PC-3 (cell line): ENCODE data around the gene VPS35. TPM values are rescaled to one million over a fixed set of nuclear protein-coding genes. Genes with fewer than 3 reads are reported as not detected.

ENCODE experiments used
- ATAC-seq: fragments of 200-7000 bp; cut with Tn5 transposase; 2 replicates; pipeline ENCODE4 v1.9.1; 2020; ENCODE audit warnings: mild to moderate bottlenecking, moderate library complexity
- Bru-seq: library from RNA; stranded (reverse); fragments of 400-500 nt; gene quantifications from one replicate; lab custom pipeline; 2021; lab: Mats Ljungman, UMichigan
- BruChase-seq, 2 experiments: library from RNA; stranded (reverse); fragments of 400-500 nt; gene quantifications; one replicate each; lab custom pipeline; 2021; lab: Mats Ljungman, UMichigan
- BruUV-seq: library from RNA; stranded (reverse); fragments of 400-500 nt; replicated peaks from 2 replicates; lab custom pipeline; 2021; lab: Mats Ljungman, UMichigan
- CTCF ChIA-PET: fragments of 300-600 bp; sonication (Branson Sonifier 250); formaldehyde crosslinking; loops from one replicate; lab custom pipeline; 2022; ENCODE audit warnings: antibody characterized with exemption; lab: Charles Lee
- POLR2A ChIA-PET: fragments of 300-600 bp; sonication (Branson Sonifier 250); formaldehyde crosslinking; loops from one replicate; lab custom pipeline; 2022; ENCODE audit warnings: antibody characterized with exemption; ENCODE audit not compliant: unreplicated experiment; lab: Charles Lee
- DNase-seq: peaks from one replicate; pipeline ENCODE4 v3.0.0-alpha.2; 2015
- H2AFZ ChIP-seq: fragments of 300-600 bp; sonication (generic); 2 replicates; pipeline ENCODE4 v1.6.0; 2016; ENCODE audit warnings: antibody characterized with exemption, low read length
- H3F3A ChIP-seq: fragments of 300-600 bp; sonication (generic); one replicate; pipeline ENCODE4 v1.6.0; 2017; ENCODE audit warnings: antibody characterized with exemption, low read length, control low read depth, mild to moderate bottlenecking; ENCODE audit not compliant: unreplicated experiment
- H3K27ac ChIP-seq: fragments of 300-600 bp; sonication (generic); 2 replicates; pipeline ENCODE4 v1.5.1; 2016; ENCODE audit warnings: mild to moderate bottlenecking, low read length
- H3K27me3 ChIP-seq: fragments of 300-600 bp; sonication (generic); 2 replicates; pipeline ENCODE4 v1.6.1; 2016; ENCODE audit warnings: low read length, mixed read lengths
- H3K36me3 ChIP-seq: fragments of 300-600 bp; sonication (generic); 2 replicates; pipeline ENCODE4 v1.6.1; 2016; ENCODE audit warnings: low read depth, mixed run types, low read length, mixed read lengths
- H3K4me1 ChIP-seq: fragments of 300-600 bp; sonication (generic); 2 replicates; pipeline ENCODE4 v1.5.1; 2016; ENCODE audit warnings: low read length; ENCODE audit not compliant: insufficient read depth
- H3K4me2 ChIP-seq: fragments of 300-600 bp; sonication (generic); 2 replicates; pipeline ENCODE4 v1.6.0; 2016; ENCODE audit warnings: low read length
- H3K4me3 ChIP-seq: fragments of 300-600 bp; sonication (generic); 2 replicates; pipeline ENCODE4 v1.5.1; 2016; ENCODE audit warnings: mild to moderate bottlenecking, low read length, mixed read lengths
- H3K79me2 ChIP-seq: fragments of 300-600 bp; sonication (generic); 2 replicates; pipeline ENCODE4 v1.6.1; 2017; ENCODE audit warnings: low read length, mixed read lengths
- H3K9ac ChIP-seq: fragments of 300-600 bp; sonication (generic); 2 replicates; pipeline ENCODE4 v1.6.0; 2016; ENCODE audit warnings: mild to moderate bottlenecking, low read length
- H3K9me2 ChIP-seq: fragments of 300-600 bp; sonication (generic); replicated peaks from 2 replicates; pipeline ENCODE4 v1.6.1; 2016; ENCODE audit warnings: mixed run types, low read length, mixed read lengths
- H3K9me3 ChIP-seq: fragments of 300-600 bp; sonication (generic); 2 replicates; pipeline ENCODE4 v1.6.1; 2016; ENCODE audit warnings: low read length, mixed read lengths
- H4K20me1 ChIP-seq: fragments of 300-600 bp; sonication (generic); 2 replicates; pipeline ENCODE4 v1.6.1; 2016; ENCODE audit warnings: low read length, mixed read lengths
- EZH2 ChIP-seq: fragments of 300-600 bp; sonication (generic); IDR thresholded peaks from one replicate; pipeline ENCODE4 v1.6.1; 2017; ENCODE audit warnings: antibody characterized with exemption, mild to moderate bottlenecking, low read length; ENCODE audit not compliant: unreplicated experiment
- EZH2phosphoT487 ChIP-seq: fragments of 300-600 bp; sonication (generic); IDR thresholded peaks from 2 replicates; pipeline ENCODE4 v1.6.1; 2018; ENCODE audit warnings: mild to moderate bottlenecking, antibody characterized with exemption, low read length, borderline replicate concordance
- intact Hi-C: fragments of 100-400 bp; cut with micrococcal nuclease; formaldehyde crosslinking; loops from 2 replicates; pipeline ENCODE4 v1.9.0; 2023
- long read RNA-seq: library from polyadenylated mRNA; unstranded; transcript quantifications from one replicate; pipeline ENCODE4 v2.0.0, GENCODE V29; 2021; ENCODE audit not compliant: unreplicated experiment
- total RNA-seq: library from RNA; depleted of rRNA; stranded (reverse); fragments of >200 nt; gene quantifications from 2 replicates; pipeline ENCODE4 v1.2.3, GENCODE V29; 2014; rRNA removed
- TF ChIP-seq, protein P1 (sequence below): fragments of 300-600 bp; sonication (generic); conservative IDR thresholded peaks from 2 replicates; pipeline ENCODE4 v1.5.1; 2017; ENCODE audit warnings: antibody characterized with exemption, low read depth, mild to moderate bottlenecking, low read length

VPS35 gene
- 35.9 and 39.3 TPM in 2 replicates for total RNA-seq
- Bru-seq, nascent RNA, result percentile 76 among the genes with signal in this experiment
- percentile 89 among the genes with signal in this experiment for BruChase-seq, experiment 1, labeled RNA remaining after a 6-hour chase
- BruChase-seq, experiment 2, labeled RNA remaining after a 2-hour chase, result percentile 84 among the genes with signal in this experiment
- long read RNA-seq, full-length matches to known transcripts, result 226 of 305 reads
- long read RNA-seq, partial matches to known transcripts, result 49 of 305 reads
- long read RNA-seq, other reads (novel, unspliced or antisense), result 30 of 305 reads

GRCh38 chr16:46688654-46689364, at the start of gene VPS35:
Gene VPS35 (minus strand): TSS chr16:46689178. CDS start chr16:46689133, 45 bp downstream.
- no peaks in the 10 kb centered on the region for H3K27me3 ChIP-seq
- BruUV-seq, result no TSS peak
- peak within 1 kb of the TSS; percentile 94 for H3K4me2 ChIP-seq
- no peaks in the 10 kb centered on the region for H3F3A ChIP-seq
- H3K9me2 ChIP-seq, result no peaks in the 10 kb centered on the region
- ATAC-seq (peak; percentile 81), DNase-seq (peak; percentile 93)
- H3K9ac ChIP-seq, result peak within 1 kb of the TSS; percentile 89
- peak within 1 kb of the TSS; percentile 95 for H3K4me3 ChIP-seq
- TF ChIP-seq EZH2phosphoT487 (no peak), EZH2 (no peak)
- TF ChIP-seq, protein P1, sequence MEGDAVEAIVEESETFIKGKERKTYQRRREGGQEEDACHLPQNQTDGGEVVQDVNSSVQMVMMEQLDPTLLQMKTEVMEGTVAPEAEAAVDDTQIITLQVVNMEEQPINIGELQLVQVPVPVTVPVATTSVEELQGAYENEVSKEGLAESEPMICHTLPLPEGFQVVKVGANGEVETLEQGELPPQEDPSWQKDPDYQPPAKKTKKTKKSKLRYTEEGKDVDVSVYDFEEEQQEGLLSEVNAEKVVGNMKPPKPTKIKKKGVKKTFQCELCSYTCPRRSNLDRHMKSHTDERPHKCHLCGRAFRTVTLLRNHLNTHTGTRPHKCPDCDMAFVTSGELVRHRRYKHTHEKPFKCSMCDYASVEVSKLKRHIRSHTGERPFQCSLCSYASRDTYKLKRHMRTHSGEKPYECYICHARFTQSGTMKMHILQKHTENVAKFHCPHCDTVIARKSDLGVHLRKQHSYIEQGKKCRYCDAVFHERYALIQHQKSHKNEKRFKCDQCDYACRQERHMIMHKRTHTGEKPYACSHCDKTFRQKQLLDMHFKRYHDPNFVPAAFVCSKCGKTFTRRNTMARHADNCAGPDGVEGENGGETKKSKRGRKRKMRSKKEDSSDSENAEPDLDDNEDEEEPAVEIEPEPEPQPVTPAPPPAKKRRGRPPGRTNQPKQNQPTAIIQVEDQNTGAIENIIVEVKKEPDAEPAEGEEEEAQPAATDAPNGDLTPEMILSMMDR, result no peak
- POLR2A ChIA-PET, result no interaction called here
- CTCF ChIA-PET, result no interaction called here
- peak within 1 kb of the TSS; percentile 71 for H3K27ac ChIP-seq
- intact Hi-C loops, result loop anchor here (1.0 to 5.0 kb wide), 2 partner anchors 16 to 113 kb away; no protein-coding TSS in a partner anchor
- H2AFZ ChIP-seq, result peak within 1 kb of the TSS; percentile 96
- peaks cover 79% of the 10 kb centered on the region for H3K79me2 ChIP-seq
- peaks cover 21% of the 10 kb centered on the region for H3K36me3 ChIP-seq
- peaks cover 23% of the 10 kb centered on the region for H3K4me1 ChIP-seq
- no peaks in the 10 kb centered on the region for H3K9me3 ChIP-seq
- peaks cover 62% of the 10 kb centered on the region for H4K20me1 ChIP-seq

DNA sequence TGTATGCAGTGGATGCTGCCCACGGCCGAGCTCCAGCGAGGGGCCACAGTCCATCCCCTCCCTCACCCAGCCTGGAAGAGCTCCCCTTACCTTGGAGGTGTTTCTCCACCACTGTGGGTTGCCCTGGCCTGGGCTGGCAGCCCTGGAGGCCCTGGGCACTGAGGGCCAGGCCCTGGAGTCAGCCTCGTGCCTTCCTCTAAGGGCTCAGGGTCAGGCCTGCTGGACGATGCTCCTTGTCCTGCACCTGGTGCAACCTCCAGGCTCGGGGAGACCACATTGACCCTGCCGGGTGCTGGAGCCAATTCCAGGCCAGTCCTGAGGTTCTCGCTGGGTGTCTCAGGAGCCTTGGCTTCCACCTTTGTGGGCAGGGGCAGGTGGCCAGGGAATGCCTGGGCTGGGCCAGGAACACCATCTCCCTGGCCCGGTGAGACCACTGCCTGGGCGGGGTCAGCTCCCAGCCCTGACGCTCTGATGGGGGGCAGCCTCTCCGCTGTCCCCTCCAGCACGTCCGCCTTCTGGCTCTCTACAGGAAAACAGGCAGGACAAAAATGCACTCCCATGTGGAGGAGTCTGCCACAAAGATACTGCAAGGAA, 48.7 kb upstream of the VPS35 start:
- TF ChIP-seq EZH2phosphoT487, result no peak
- no peak for TF ChIP-seq EZH2
- Histone ChIP-seq H3K9ac (no peak overlapping the region), H3K27me3 (no peaks in the 10 kb centered on the region), H3K4me1 (no peaks in the 10 kb centered on the region), H3K9me3 (no peaks in the 10 kb centered on the region), H3K4me2 (no peak overlapping the region), H4K20me1 (no peaks in the 10 kb centered on the region), H2AFZ (no peak overlapping the region), H3K9me2 (no peaks in the 10 kb centered on the region), H3K79me2 (no peaks in the 10 kb centered on the region), H3K36me3 (no peaks in the 10 kb centered on the region), H3F3A (no peaks in the 10 kb centered on the region), H3K27ac (no peak overlapping the region), H3K4me3 (no peak overlapping the region)
- ChIA-PET POLR2A (no interaction called here), CTCF (no interaction called here)
- BruUV-seq, result no TSS peak
- ATAC-seq (no peak), DNase-seq (no peak)
- intact Hi-C loops, result no loop called here

GRCh38 chr16:46736695-46737094, 47.7 kb upstream of the VPS35 start:
- H3K79me2 ChIP-seq, result no peaks in the 10 kb centered on the region
- no peaks in the 10 kb centered on the region for H3K27me3 ChIP-seq
- ChIA-PET CTCF (no interaction called here), POLR2A (no interaction called here)
- H3K4me1 ChIP-seq, result no peaks in the 10 kb centered on the region
- TF ChIP-seq, protein P1, result no peak
- TF ChIP-seq EZH2 (no peak), EZH2phosphoT487 (no peak)
- H3K36me3 ChIP-seq, result no peaks in the 10 kb centered on the region
- no peak overlapping the region for H3K9ac ChIP-seq
- no peaks in the 10 kb centered on the region for H4K20me1 ChIP-seq
- ATAC-seq, result no peak
- no peak overlapping the region for H2AFZ ChIP-seq
- H3K27ac ChIP-seq, result no peak overlapping the region
- no peaks in the 10 kb centered on the region for H3F3A ChIP-seq
- H3K4me2 ChIP-seq, result no peak overlapping the region
- H3K9me3 ChIP-seq, result no peaks in the 10 kb centered on the region
- H3K9me2 ChIP-seq, result no peaks in the 10 kb centered on the region
- DNase-seq, result no peak
- H3K4me3 ChIP-seq, result no peak overlapping the region
- intact Hi-C loops, result no loop called here
- BruUV-seq, result no TSS peak
